ENCODE measurements around the gene EYA2.

GRCh38 chr20:46931699-46932098, 37.1 kb downstream of the EYA2 start:
- TF ChIP-seq, protein P1, sequence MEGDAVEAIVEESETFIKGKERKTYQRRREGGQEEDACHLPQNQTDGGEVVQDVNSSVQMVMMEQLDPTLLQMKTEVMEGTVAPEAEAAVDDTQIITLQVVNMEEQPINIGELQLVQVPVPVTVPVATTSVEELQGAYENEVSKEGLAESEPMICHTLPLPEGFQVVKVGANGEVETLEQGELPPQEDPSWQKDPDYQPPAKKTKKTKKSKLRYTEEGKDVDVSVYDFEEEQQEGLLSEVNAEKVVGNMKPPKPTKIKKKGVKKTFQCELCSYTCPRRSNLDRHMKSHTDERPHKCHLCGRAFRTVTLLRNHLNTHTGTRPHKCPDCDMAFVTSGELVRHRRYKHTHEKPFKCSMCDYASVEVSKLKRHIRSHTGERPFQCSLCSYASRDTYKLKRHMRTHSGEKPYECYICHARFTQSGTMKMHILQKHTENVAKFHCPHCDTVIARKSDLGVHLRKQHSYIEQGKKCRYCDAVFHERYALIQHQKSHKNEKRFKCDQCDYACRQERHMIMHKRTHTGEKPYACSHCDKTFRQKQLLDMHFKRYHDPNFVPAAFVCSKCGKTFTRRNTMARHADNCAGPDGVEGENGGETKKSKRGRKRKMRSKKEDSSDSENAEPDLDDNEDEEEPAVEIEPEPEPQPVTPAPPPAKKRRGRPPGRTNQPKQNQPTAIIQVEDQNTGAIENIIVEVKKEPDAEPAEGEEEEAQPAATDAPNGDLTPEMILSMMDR (IDR thresholded peaks at IDR 0.05) = no peak
- TF ChIP-seq POLR2A (IDR thresholded peaks at IDR 0.05) = no peak

Measured in adrenal gland (tissue), 5 donors.